GM18907 (cell line): ENCODE measurements around the gene AFDN.

Experiments used
- ATAC-seq: cut with Tn5 transposase; IDR thresholded peaks from one replicate; pipeline ENCODE4 v1.9.1; 2021; ENCODE audit warnings: mild to moderate bottlenecking, moderate library complexity; ENCODE audit not compliant: unreplicated experiment

The AFDN gene

GRCh38 chr6:167866642-167867041 is 39.9 kb downstream of the AFDN start:
- no peak for ATAC-seq

GRCh38 chr6:167870321-167870720 is 43.6 kb downstream of the AFDN start:
- no peak for ATAC-seq

- ATAC-seq: no peak
These were observed 46.0 kb downstream of the AFDN start for GRCh38 chr6:167872538-167873210.

GRCh38 chr6:167877994-167878779 is 51.5 kb downstream of the AFDN start:
- no peak for ATAC-seq

- no peak for ATAC-seq
These were observed 52.9 kb downstream of the AFDN start for GRCh38 chr6:167879612-167880011.

- ATAC-seq: no peak
These were observed 54.6 kb downstream of the AFDN start for GRCh38 chr6:167881327-167881726.

- no peak for ATAC-seq
These were observed 55.5 kb downstream of the AFDN start for GRCh38 chr6:167882244-167882643.

- ATAC-seq: no peak
These were observed 61.4 kb downstream of the AFDN start for GRCh38 chr6:167888098-167888497.

- ATAC-seq: peak; percentile 94
These were observed 66.4 kb downstream of the AFDN start for GRCh38 chr6:167892835-167893815.

- ATAC-seq: no peak
These were observed 68.3 kb downstream of the AFDN start for GRCh38 chr6:167894965-167895364.

- ATAC-seq: no peak
These were observed 69.9 kb downstream of the AFDN start for GRCh38 chr6:167896648-167897047.

- ATAC-seq: peak; percentile 63
These were observed 72.1 kb downstream of the AFDN start for GRCh38 chr6:167898673-167899311.

GRCh38 chr6:167904791-167905190 is 78.1 kb downstream of the AFDN start:
- no peak for ATAC-seq

GRCh38 chr6:167906899-167907298 is 80.2 kb downstream of the AFDN start:
- ATAC-seq: no peak

- no peak for ATAC-seq
These were observed 81.3 kb downstream of the AFDN start for GRCh38 chr6:167907837-167908681.

- ATAC-seq: no peak
These were observed 83.3 kb downstream of the AFDN start for GRCh38 chr6:167910007-167910406.

GRCh38 chr6:167910652-167911051 is 83.9 kb downstream of the AFDN start:
- ATAC-seq: no peak

GRCh38 chr6:167912494-167912893 is 85.8 kb downstream of the AFDN start:
- ATAC-seq: no peak

- ATAC-seq: no peak
These were observed 87.0 kb downstream of the AFDN start for GRCh38 chr6:167913699-167914098.

GRCh38 chr6:167915139-167915538 is 88.4 kb downstream of the AFDN start:
- ATAC-seq: no peak
